GM18868 (cell line): ENCODE results near the gene PEPD.

ENCODE experiments used
- ATAC-seq: cut with Tn5 transposase; IDR thresholded peaks from one replicate; pipeline ENCODE4 v1.9.1; 2021; ENCODE audit warnings: mild to moderate bottlenecking, moderate library complexity; ENCODE audit not compliant: unreplicated experiment

Gene PEPD

GRCh38 chr19:33460221-33460908 lies 61.2 kb downstream of the PEPD start:
- no peak for ATAC-seq

DNA sequence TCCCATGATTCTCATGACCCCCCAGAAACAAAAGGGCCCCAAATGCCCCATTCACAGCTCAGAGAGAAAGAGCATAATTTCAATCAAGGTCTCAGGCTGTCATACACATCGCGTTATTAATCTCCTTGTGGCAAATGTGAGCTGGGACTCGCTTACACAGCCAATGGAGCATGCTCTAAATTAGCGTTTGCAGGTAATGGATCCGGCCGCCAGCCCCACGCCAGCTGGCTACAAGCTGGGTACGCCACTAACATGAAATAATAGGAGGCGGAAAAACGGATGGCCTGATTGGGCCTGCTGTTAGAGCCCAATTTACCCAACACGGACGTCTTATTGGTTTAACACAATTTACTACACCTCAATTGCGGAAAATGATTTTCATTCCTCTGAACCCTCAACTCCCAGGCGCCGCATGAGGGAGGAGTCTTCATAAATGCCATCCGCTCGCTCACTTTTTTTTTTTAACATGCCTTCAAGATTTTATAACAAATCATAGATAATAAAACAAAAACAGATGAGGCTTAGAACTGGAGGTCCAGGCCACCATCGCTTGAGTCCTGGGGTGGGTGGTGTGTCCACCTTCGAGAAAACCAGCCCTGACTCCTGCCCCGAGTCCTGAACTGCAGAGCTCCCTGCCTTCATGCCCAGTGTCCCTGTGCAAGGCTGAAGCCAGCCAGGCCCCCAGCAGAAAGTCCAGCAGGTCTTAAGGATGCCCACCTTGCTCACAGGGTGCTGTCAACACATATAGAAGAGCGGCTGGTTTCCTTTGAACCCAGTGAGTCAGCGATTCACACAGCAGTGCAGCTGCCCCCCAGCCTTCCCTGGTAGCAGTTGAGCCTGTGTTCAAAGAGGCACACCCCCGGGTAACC lies 62.1 kb downstream of the PEPD start:
- ATAC-seq: no peak

DNA sequence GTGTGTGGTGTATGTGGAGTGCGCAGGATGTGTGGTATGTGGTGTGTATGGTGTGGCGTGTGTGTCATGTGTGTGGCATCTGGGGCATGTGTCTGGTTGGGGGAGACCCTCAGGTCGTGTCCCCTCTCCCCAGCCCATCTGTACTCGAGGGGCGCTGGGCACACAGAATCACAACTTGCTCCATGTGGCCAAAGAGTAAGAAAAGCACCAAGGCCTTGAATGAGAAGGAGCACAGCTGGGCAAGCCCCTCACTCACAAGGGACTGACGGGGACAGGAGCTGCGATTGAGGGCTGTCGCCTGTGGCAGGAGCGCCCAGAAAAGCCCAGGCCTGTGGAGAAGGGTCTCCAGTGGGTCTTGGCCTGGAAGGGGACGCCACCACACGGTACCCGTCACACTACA lies 62.8 kb downstream of the PEPD start:
- ATAC-seq: no peak

GRCh38 chr19:33458171-33458633 lies 63.4 kb downstream of the PEPD start:
- no peak for ATAC-seq

DNA sequence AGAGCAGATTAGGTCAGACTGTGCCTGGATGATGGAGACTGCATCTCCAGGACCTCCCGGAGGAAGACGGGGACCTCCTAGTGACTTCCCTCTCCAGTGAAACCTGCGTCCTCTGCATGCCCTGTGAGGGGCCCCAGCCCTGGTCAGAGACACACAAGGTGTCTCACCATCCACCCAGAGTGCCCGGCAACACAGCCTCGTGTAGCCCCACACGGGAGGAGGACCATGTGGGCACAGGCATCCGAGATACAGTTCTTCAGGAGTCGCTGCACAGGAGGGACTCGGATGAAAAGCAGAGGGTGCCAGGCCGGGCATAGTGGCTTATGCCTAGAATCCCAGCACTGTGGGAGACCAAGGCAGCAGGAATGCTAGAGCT lies 64.8 kb downstream of the PEPD start:
- no peak for ATAC-seq

DNA sequence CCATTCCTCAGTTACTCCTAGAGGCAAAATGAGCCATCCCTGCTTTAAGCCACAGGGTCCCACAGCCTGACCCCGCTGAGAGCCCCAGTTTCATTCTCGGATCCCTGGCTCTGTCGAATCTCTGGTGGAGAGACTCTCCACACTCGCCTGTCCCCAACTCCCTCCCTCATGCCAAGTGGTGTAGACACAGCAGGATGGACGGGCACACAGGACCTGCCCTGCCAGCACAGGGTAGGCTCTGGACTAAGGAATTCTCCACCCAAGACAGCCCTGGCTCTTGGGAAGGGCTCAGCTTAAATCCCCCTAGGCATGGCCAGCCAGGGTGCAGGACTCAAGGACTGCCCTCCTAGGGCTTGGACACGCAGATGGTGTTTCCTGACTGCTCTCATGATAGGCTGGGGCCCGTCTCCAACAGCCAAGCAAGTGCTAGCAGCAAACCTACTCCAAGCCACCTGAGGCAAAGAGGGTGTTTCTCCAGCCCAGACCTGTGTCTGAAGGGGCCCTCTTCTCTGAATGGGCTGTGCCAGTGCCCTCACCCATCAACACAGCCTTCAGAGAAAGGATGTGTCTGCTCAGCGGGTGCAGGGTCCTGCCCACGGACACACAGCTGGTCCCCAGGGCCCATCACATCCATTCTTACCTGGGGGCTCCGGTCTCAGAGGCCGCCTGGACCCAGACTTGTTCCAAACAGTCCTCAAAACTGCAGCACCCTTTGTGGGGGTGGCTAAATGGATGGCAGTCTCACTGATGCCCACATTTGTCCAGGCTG lies 65.3 kb downstream of the PEPD start:
- ATAC-seq: no peak

DNA sequence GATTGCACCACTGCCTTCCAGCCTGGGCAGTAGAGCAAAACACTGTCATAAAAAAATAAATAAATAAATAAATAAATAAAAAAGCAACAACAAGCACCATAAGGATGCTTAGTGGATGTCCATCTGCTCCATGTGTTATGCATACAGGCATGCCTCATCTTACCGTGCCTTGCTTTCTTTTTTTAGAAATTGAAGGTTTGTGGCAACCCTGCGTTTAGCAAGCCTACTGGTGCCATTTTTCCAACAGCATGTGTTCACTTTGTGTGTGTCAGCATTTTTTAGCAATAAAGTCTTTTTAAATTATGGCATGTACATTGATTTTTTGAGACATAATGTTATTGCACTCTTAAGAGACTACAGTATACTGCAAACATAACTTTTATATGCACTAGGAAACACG lies 68.3 kb downstream of the PEPD start:
- no peak for ATAC-seq

DNA sequence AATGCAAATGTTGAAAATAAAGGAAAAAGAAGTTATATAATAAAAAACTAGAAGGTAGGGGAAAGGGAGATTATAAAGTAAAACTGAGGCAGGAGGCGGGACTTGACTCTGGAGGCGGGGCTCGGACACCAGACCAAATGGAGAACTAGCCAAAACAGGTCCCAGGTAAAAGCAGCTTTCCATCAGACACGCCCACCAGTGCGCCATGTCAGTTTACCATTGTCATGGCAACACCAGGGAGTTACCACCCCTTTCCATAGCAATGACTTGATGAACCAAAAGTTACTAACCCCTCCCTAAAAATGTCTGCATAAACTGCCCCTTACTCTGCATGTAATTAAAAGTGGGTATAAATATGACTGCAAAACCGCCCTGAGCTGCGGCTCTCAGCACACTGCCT lies 70.9 kb downstream of the PEPD start:
- ATAC-seq: no peak

DNA sequence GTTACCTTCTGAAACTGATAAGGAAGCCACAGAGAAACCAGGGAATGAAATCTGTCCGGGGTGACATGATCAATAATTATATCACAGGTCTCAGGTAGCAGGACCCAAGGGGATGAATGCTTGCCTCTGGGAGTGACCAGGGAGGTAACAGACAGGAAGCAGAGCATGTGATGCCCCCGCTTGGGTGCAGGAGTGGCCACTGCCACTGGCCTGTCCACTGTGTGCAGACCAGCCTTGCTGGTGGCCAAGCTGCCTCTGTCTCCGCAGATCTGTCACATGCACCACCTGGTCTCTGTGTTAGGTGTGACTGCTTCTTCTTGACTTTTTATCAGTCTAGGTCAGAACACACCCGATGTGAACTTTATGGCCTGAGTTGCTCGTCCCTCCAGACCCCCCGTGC lies 71.8 kb downstream of the PEPD start:
- ATAC-seq: no peak

- no peak for ATAC-seq
These were observed 73.5 kb downstream of the PEPD start for GRCh38 chr19:33448159-33448516.

DNA sequence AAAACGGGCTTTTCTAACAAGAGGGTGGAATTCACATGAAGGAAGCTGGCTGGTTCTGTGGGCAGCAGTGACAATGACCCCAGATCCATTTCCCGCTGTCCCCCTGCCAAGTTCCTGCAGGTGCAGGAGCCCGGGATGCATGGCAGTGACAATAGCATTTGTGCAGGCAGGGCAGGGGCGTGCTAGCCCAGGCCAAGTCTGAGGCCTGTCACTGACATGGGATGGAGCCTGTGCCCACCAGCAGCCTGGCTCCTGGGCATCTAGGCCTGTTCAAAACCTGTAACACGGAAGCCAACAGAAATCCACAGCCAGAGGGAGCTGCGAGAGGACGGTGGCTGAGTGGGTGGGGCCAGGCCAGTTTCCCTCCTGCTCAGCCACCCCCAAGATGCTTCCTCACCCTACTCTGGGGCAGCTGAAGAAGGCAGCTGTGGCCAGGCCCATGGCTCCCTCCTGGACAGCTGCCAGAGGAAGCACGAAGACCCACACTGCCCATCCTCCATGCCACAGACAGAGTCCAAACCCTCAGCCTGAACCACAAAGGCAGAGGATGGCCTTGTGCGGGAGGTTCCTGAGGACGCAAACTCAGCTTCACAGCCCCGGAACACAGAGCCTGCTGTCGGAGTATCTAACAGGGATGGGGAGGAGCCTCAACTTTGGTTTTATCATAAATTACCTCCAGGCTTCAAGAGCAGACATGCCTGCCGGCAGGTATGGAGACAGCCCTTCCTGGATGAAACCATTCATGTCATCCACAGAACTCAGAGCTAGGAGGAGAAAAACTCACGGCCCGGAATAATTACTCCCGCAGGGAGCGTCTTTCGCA lies 74.0 kb downstream of the PEPD start:
- ATAC-seq: no peak

- ATAC-seq: no peak
These were observed 75.0 kb downstream of the PEPD start for GRCh38 chr19:33446330-33447293.

GRCh38 chr19:33445442-33446329 lies 75.9 kb downstream of the PEPD start:
- no peak for ATAC-seq

GRCh38 chr19:33444562-33445441 lies 76.8 kb downstream of the PEPD start:
- ATAC-seq: no peak

DNA sequence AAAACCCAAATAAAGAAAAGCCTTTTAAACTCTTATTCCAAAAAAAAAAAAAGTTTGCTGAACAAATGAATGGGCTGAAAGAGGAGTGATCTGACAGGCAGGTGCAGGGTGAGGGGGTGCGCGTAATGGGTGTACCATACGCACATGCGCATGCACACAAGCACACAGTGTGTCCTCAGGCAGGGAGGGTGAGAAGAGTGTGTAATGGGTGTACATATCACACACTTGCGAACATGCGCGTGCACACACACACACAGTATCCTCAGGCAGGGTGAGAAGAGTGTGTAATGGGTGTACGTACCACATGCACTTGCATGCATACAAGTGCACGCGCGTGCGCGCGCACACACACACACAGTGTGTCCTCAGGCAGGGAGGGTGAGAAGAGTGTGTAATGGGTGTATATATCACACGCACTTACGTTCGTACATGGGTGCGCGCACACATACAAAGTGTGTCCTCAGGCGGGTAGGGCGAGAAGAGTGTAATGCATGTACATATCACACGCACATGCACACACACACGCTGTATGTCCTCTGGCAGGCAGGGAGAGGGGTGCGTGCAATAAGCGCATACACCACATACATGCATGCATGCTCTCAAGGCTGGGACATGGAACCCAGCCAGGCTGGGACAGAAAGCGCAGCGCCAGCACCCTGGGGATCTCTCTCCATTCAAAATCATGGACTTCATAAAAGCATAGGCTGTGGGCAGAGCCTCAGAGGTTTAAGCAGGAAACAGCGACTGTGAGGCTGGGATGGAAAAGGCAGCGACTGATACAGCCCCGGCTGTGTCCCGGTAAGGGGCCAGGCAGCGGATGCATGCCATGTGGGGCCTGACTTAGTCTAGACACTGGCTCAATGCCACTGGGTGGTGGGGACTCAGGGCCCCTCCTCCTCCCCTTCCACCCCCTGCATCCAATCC lies 77.7 kb downstream of the PEPD start:
- no peak for ATAC-seq

DNA sequence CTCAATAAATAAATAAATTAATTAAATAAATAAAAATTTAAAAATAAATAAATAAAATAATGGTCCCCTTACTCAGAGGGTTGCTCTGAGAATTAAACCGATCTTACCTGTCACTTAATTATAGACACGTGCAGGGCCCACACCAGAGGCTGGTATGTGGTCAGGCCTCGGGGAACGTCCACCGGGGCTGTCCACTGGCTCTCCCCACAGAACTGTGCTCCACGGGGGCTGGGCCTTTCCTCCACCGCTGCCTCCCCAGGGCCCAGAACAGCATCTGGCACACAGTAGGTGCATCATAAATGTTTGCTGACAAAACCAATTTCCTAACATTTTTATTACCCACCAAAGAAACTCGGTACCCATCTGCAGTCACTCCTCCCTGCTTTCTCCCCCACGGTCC lies 78.9 kb downstream of the PEPD start:
- ATAC-seq: no peak

DNA sequence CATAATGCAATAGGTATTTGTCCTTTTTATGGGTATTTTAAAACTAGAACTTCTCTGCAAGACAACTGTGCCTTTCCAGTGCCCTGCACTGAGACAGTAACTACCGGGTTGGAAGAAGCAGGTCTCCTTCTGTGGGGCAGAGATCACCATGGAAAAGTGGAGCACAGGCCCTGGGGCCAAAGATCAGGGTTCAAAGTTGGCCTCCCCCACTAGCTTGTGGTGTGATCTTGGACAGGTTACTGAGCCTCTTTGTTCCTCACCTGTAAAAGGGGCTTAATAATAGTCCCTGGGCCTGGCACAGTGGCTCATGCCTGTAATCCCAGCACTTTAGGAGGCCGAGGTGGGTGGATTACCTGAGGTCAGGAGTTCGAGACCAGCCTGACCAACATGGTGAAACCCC lies 79.8 kb downstream of the PEPD start:
- no peak for ATAC-seq
